Measurements from ENCODE around the gene ABLIM3.

- TF ChIP-seq, protein P1, sequence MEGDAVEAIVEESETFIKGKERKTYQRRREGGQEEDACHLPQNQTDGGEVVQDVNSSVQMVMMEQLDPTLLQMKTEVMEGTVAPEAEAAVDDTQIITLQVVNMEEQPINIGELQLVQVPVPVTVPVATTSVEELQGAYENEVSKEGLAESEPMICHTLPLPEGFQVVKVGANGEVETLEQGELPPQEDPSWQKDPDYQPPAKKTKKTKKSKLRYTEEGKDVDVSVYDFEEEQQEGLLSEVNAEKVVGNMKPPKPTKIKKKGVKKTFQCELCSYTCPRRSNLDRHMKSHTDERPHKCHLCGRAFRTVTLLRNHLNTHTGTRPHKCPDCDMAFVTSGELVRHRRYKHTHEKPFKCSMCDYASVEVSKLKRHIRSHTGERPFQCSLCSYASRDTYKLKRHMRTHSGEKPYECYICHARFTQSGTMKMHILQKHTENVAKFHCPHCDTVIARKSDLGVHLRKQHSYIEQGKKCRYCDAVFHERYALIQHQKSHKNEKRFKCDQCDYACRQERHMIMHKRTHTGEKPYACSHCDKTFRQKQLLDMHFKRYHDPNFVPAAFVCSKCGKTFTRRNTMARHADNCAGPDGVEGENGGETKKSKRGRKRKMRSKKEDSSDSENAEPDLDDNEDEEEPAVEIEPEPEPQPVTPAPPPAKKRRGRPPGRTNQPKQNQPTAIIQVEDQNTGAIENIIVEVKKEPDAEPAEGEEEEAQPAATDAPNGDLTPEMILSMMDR (IDR thresholded peaks at IDR 0.05), result no peak
- TF ChIP-seq TCF7L2 (IDR thresholded peaks at IDR 0.05; ENCODE audit: low read depth, low read length), result no peak; the same call in 1 of the 2 replicates
These were observed 68.9 kb downstream of the ABLIM3 start for GRCh38 chr5:149210225-149210624.

Data from Panc1 (cell line).